HEK293 (cell line): ENCODE measurements around the gene USP3.

Experiments
- CTCF ChIA-PET: fragments of 350-600 bp; formaldehyde crosslinking; extraction: SDS; loops from one replicate; lab custom pipeline; 2021; ENCODE audit warnings: antibody characterized with exemption; lab: Yijun Ruan, JAX
- POLR2A ChIA-PET: fragments of 300-600 bp; formaldehyde crosslinking; extraction: SDS; loops from one replicate; lab custom pipeline; 2020; ENCODE audit warnings: antibody characterized with exemption, inconsistent platforms; lab: Yijun Ruan, JAX
- H3K27ac ChIP-seq: fragments of 200-500 bp; sonication (Bioruptor generic); 2 replicates; pipeline ENCODE4 v1.5.1; 2014; ENCODE audit warnings: low read depth, low read length, control low read depth, inconsistent platforms; ENCODE audit errors: extremely low read depth
- H3K36me3 ChIP-seq, 2 experiments: fragments of 200-500 bp in 1 of 2; sonication (Bioruptor generic) in 1 of 2; 1 replicate in 1 of 2; 2 replicates in 1 of 2; pipeline ENCODE4 v1.5.1; 2014 to 2017; ENCODE audit warnings: inconsistent platforms in 2 of 2, low read length in 2 of 2; ENCODE audit not compliant: control insufficient read depth in 2 of 2, insufficient read depth in 1 of 2
- H3K4me1 ChIP-seq: fragments of 200-500 bp; sonication (Bioruptor generic); 2 replicates; pipeline ENCODE4 v1.5.1; 2014; ENCODE audit warnings: mild to moderate bottlenecking, low read length, inconsistent platforms; ENCODE audit not compliant: control insufficient read depth, insufficient read depth
- H3K4me3 ChIP-seq: 2 replicates; pipeline ENCODE4 v1.5.1; 2011; ENCODE audit warnings: low read depth, mild to moderate bottlenecking, control low read depth, low read length, moderate library complexity
- H3K9me3 ChIP-seq: fragments of 200-500 bp; sonication (Bioruptor generic); 2 replicates; pipeline ENCODE4 v1.5.1; 2014; ENCODE audit warnings: low read depth, low read length, inconsistent platforms; ENCODE audit not compliant: control insufficient read depth, insufficient read depth
- FEZF1 ChIP-seq: fragments of 450-650 bp; formaldehyde crosslinking; IDR thresholded peaks from 2 replicates; pipeline ENCODE4 v1.5.1; 2016; ENCODE audit warnings: missing biosample characterization, missing genetic modification characterization
- GLIS1 ChIP-seq: fragments of 450-650 bp; formaldehyde crosslinking; IDR thresholded peaks from 2 replicates; pipeline ENCODE4 v1.5.1; 2016; ENCODE audit warnings: missing biosample characterization, missing genetic modification characterization
- OVOL3 ChIP-seq: fragments of 450-650 bp; formaldehyde crosslinking; IDR thresholded peaks from 2 replicates; pipeline ENCODE4 v1.5.1; 2016; ENCODE audit warnings: missing biosample characterization, missing genetic modification characterization
- RBAK ChIP-seq: fragments of 450-650 bp; formaldehyde crosslinking; IDR thresholded peaks from 2 replicates; pipeline ENCODE4 v1.5.1; 2016; ENCODE audit warnings: missing biosample characterization, missing genetic modification characterization
- SP7 ChIP-seq: fragments of 450-650 bp; formaldehyde crosslinking; IDR thresholded peaks from 2 replicates; pipeline ENCODE4 v1.5.1; 2016; ENCODE audit warnings: missing biosample characterization, missing genetic modification characterization
- TRIM28 ChIP-seq: IDR thresholded peaks from 2 replicates; pipeline ENCODE4 v1.6.1; 2011; ENCODE audit warnings: low read length, control low read depth, borderline replicate concordance
- YY2 ChIP-seq: fragments of 450-650 bp; formaldehyde crosslinking; IDR thresholded peaks from 2 replicates; pipeline ENCODE4 v1.5.1; 2016; ENCODE audit warnings: missing biosample characterization, missing genetic modification characterization
- ZFP3 ChIP-seq: fragments of 450-650 bp; formaldehyde crosslinking; IDR thresholded peaks from 2 replicates; pipeline ENCODE4 v1.5.1; 2016; ENCODE audit warnings: low read depth, missing biosample characterization, missing genetic modification characterization
- ZNF214 ChIP-seq: fragments of 450-650 bp; formaldehyde crosslinking; IDR thresholded peaks from 2 replicates; pipeline ENCODE4 v1.5.1; 2017; ENCODE audit warnings: missing biosample characterization, mild to moderate bottlenecking, missing genetic modification characterization, borderline replicate concordance
- ZNF311 ChIP-seq: fragments of 450-650 bp; formaldehyde crosslinking; IDR thresholded peaks from 2 replicates; pipeline ENCODE4 v1.5.1; 2017; ENCODE audit warnings: missing biosample characterization, missing genetic modification characterization, borderline replicate concordance
- ZNF335 ChIP-seq: fragments of 450-650 bp; formaldehyde crosslinking; conservative IDR thresholded peaks from 2 replicates; pipeline ENCODE4 v1.5.1; 2016; ENCODE audit warnings: missing biosample characterization, missing genetic modification characterization
- ZNF416 ChIP-seq: fragments of 450-650 bp; formaldehyde crosslinking; IDR thresholded peaks from 2 replicates; pipeline ENCODE4 v1.5.1; 2016; ENCODE audit warnings: missing biosample characterization, missing genetic modification characterization
- ZNF530 ChIP-seq: fragments of 450-650 bp; formaldehyde crosslinking; IDR thresholded peaks from 2 replicates; pipeline ENCODE4 v1.5.1; 2016; ENCODE audit warnings: low read depth, missing biosample characterization, missing genetic modification characterization
- ZNF558 ChIP-seq: fragments of 450-650 bp; formaldehyde crosslinking; IDR thresholded peaks from 2 replicates; pipeline ENCODE4 v1.5.1; 2016; ENCODE audit warnings: missing biosample characterization, missing genetic modification characterization
- ZNF670 ChIP-seq: fragments of 450-650 bp; formaldehyde crosslinking; IDR thresholded peaks from 2 replicates; pipeline ENCODE4 v1.5.1; 2016; ENCODE audit warnings: missing biosample characterization, missing genetic modification characterization, low read depth
- ZNF677 ChIP-seq: fragments of 450-650 bp; IDR thresholded peaks from 2 replicates; pipeline ENCODE4 v1.5.0; 2018; ENCODE audit warnings: missing biosample characterization, mild to moderate bottlenecking, missing genetic modification characterization, moderate library complexity
- ZNF777 ChIP-seq: fragments of 450-650 bp; formaldehyde crosslinking; IDR thresholded peaks from 2 replicates; pipeline ENCODE4 v1.5.1; 2017; ENCODE audit warnings: missing biosample characterization, missing genetic modification characterization, borderline replicate concordance
- ZNF785 ChIP-seq: fragments of 450-650 bp; formaldehyde crosslinking; IDR thresholded peaks from 2 replicates; pipeline ENCODE4 v1.5.1; 2016; ENCODE audit warnings: missing biosample characterization, missing genetic modification characterization
- ZNF837 ChIP-seq: fragments of 450-650 bp; formaldehyde crosslinking; IDR thresholded peaks from 2 replicates; pipeline ENCODE4 v1.5.1; 2016; ENCODE audit warnings: missing biosample characterization, missing genetic modification characterization
- ZSCAN23 ChIP-seq: fragments of 450-650 bp; formaldehyde crosslinking; IDR thresholded peaks from 2 replicates; pipeline ENCODE4 v1.5.1; 2016; ENCODE audit warnings: missing biosample characterization, missing genetic modification characterization
- TF ChIP-seq, protein P1 (sequence below): fragments of 450-650 bp; formaldehyde crosslinking; IDR thresholded peaks from 2 replicates; pipeline ENCODE4 v1.5.1; 2016; ENCODE audit warnings: missing biosample characterization, missing genetic modification characterization, borderline replicate concordance
- TF ChIP-seq, protein P2 (sequence below): fragments of 450-650 bp; formaldehyde crosslinking; IDR thresholded peaks from 2 replicates; pipeline ENCODE4 v1.5.1; 2016; ENCODE audit warnings: missing biosample characterization, missing genetic modification characterization
- TF ChIP-seq, protein P3 (sequence below): fragments of 450-650 bp; formaldehyde crosslinking; IDR thresholded peaks from 2 replicates; pipeline ENCODE4 v1.5.1; 2016; ENCODE audit warnings: missing biosample characterization, missing genetic modification characterization
- TF ChIP-seq, protein P4 (sequence below): fragments of 450-650 bp; formaldehyde crosslinking; IDR thresholded peaks from 2 replicates; pipeline ENCODE4 v1.5.1; 2016; ENCODE audit warnings: missing biosample characterization, missing genetic modification characterization
- TF ChIP-seq, protein P5 (sequence below): fragments of 450-650 bp; formaldehyde crosslinking; IDR thresholded peaks from 2 replicates; pipeline ENCODE4 v1.5.1; 2016; ENCODE audit warnings: missing biosample characterization, missing genetic modification characterization

Gene USP3

DNA sequence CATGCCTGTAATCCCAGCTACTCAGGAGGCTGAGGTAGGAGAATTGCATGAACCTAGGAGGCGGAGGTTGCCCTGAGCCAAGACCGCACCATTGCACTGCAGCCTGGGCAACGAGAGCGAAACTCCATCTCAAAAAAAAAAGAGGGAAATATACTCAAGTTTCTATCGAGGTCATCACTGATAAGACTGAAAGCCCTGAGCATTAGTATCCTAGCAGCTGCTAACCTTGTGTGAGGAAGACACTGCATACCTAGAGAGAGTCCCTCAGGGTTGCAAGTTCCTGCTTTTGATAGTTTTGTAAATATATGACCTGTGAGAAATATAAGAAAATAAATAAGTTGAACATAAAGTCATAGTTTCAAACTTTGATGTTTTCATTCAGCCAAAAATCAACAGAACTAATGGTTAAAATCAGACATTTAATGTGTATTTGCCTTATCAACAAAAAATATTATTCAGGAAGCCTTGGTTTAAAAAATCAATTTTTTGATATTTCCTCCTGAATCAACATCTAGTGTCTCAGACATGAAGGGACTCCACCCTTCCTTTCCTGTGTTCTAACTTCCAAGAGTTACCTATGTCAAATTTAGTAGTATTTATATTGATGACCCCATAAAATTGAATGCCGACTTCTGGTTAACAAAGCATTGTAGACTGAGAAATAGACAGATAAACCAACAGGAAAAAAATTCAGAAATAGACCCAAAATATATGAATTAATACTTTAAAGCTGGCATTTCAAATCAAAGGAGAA is 19.8 kb upstream of the USP3 start:
- Histone ChIP-seq H3K36me3 (no peaks in the 10 kb centered on the region), H3K9me3 (no peaks in the 10 kb centered on the region), H3K4me3 (no peak overlapping the region), H3K4me1 (peaks cover 12% of the 10 kb centered on the region), H3K27ac (no peak overlapping the region)
- ChIA-PET POLR2A (no interaction called here), CTCF (interaction anchor here (0.5 to 1.1 kb wide), 8 partner anchors 16 to 337 kb away, joined by 3 to 8 read pairs (median 4); no protein-coding TSS in a partner anchor)
- TF ChIP-seq, protein P1, sequence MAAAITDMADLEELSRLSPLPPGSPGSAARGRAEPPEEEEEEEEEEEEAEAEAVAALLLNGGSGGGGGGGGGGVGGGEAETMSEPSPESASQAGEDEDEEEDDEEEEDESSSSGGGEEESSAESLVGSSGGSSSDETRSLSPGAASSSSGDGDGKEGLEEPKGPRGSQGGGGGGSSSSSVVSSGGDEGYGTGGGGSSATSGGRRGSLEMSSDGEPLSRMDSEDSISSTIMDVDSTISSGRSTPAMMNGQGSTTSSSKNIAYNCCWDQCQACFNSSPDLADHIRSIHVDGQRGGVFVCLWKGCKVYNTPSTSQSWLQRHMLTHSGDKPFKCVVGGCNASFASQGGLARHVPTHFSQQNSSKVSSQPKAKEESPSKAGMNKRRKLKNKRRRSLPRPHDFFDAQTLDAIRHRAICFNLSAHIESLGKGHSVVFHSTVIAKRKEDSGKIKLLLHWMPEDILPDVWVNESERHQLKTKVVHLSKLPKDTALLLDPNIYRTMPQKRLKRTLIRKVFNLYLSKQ: no peak
- TF ChIP-seq OVOL3 (tag by site-specific recombination) (no peak), ZNF837 (tag by site-specific recombination) (no peak), FEZF1 (tag by site-specific recombination) (no peak), ZNF558 (tag by site-specific recombination) (no peak), ZFP3 (tag by site-specific recombination) (no peak), GLIS1 (no peak), ZNF416 (no peak), ZNF677 (no peak), YY2 (no peak), ZNF670 (tag by site-specific recombination) (no peak)
- TF ChIP-seq, protein P2, sequence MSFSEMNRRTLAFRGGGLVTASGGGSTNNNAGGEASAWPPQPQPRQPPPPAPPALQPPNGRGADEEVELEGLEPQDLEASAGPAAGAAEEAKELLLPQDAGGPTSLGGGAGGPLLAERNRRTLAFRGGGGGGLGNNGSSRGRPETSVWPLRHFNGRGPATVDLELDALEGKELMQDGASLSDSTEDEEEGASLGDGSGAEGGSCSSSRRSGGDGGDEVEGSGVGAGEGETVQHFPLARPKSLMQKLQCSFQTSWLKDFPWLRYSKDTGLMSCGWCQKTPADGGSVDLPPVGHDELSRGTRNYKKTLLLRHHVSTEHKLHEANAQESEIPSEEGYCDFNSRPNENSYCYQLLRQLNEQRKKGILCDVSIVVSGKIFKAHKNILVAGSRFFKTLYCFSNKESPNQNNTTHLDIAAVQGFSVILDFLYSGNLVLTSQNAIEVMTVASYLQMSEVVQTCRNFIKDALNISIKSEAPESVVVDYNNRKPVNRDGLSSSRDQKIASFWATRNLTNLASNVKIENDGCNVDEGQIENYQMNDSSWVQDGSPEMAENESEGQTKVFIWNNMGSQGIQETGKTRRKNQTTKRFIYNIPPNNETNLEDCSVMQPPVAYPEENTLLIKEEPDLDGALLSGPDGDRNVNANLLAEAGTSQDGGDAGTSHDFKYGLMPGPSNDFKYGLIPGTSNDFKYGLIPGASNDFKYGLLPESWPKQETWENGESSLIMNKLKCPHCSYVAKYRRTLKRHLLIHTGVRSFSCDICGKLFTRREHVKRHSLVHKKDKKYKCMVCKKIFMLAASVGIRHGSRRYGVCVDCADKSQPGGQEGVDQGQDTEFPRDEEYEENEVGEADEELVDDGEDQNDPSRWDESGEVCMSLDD: no peak

DNA sequence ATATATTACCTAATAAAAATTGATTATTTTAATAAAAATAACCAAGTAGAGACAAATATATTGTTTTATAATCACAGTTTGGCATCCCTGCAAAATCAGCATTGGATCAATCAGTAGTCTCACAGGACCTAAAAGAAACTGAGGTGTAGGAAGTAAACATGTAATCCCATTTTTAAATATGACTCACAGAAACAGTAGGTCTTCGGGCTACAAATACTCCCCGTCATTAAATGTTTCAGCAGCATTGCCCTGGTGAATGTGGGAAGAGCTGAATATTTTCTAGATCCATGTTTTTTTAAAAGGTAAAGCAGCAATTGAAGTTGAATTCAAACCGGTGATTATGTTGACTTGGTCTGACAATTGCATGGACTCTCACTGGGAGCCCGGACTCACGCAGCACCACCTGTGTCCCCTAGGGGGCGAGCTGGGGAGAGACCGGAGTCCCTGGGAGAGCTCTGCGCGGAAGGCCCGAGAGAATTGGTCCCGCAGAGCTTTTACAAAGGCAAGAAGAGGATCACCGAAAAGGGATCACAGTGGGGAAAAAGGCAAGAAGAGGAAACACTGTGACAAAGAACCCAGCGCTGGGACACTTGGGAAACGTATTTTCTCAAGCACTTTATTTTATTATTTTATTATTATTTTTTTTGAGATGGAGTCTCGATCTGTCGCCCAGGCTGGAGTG is 17.2 kb upstream of the USP3 start:
- CTCF ChIA-PET: interaction anchor here (0.5 to 2.2 kb wide), 25 partner anchors 9 to 648 kb away, joined by 3 to 19 read pairs (median 4); partner anchors contain the start of gene FBXL22
- Histone ChIP-seq H3K27ac (no peak overlapping the region), H3K4me1 (peaks cover 5% of the 10 kb centered on the region), H3K9me3 (no peaks in the 10 kb centered on the region), H3K4me3 (no peak overlapping the region), H3K36me3 (no peaks in the 10 kb centered on the region)
- POLR2A ChIA-PET: interaction anchor here (0.6 to 0.9 kb wide), 2 partner anchors 9 to 243 kb away, joined by 4 read pairs; no protein-coding TSS in a partner anchor
- TF ChIP-seq ZNF530: no peak
- no peak for TF ChIP-seq ZNF677
- TF ChIP-seq ZSCAN23 (tag by site-specific recombination): no peak
- TF ChIP-seq, protein P3, sequence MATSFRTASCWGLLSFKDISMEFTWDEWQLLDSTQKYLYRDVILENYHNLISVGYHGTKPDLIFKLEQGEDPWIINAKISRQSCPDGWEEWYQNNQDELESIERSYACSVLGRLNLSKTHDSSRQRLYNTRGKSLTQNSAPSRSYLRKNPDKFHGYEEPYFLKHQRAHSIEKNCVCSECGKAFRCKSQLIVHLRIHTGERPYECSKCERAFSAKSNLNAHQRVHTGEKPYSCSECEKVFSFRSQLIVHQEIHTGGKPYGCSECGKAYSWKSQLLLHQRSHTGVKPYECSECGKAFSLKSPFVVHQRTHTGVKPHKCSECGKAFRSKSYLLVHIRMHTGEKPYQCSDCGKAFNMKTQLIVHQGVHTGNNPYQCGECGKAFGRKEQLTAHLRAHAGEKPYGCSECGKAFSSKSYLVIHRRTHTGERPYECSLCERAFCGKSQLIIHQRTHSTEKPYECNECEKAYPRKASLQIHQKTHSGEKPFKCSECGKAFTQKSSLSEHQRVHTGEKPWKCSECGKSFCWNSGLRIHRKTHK: no peak
- no peak for TF ChIP-seq TRIM28
- TF ChIP-seq ZNF777 (tag by site-specific recombination): no peak
- TF ChIP-seq ZNF335: peak; percentile 36
- no peak for TF ChIP-seq RBAK (tag by site-specific recombination)
- TF ChIP-seq SP7: peak; percentile 72
- TF ChIP-seq, protein P4, sequence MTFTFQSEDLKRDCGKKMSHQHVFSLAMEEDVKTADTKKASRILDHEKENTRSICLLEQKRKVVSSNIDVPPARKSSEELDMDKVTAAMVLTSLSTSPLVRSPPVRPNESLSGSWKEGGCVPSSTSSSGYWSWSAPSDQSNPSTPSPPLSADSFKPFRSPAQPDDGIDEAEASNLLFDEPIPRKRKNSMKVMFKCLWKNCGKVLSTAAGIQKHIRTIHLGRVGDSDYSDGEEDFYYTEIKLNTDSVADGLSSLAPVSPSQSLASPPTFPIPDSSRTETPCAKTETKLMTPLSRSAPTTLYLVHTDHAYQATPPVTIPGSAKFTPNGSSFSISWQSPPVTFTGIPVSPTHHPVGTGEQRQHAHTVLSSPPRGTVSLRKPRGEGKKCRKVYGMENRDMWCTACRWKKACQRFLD (tag by site-specific recombination): no peak
- TF ChIP-seq GLIS1: peak; percentile 78
- TF ChIP-seq ZNF214 (tag by site-specific recombination): no peak
- TF ChIP-seq ZNF785: no peak
- TF ChIP-seq, protein P5, sequence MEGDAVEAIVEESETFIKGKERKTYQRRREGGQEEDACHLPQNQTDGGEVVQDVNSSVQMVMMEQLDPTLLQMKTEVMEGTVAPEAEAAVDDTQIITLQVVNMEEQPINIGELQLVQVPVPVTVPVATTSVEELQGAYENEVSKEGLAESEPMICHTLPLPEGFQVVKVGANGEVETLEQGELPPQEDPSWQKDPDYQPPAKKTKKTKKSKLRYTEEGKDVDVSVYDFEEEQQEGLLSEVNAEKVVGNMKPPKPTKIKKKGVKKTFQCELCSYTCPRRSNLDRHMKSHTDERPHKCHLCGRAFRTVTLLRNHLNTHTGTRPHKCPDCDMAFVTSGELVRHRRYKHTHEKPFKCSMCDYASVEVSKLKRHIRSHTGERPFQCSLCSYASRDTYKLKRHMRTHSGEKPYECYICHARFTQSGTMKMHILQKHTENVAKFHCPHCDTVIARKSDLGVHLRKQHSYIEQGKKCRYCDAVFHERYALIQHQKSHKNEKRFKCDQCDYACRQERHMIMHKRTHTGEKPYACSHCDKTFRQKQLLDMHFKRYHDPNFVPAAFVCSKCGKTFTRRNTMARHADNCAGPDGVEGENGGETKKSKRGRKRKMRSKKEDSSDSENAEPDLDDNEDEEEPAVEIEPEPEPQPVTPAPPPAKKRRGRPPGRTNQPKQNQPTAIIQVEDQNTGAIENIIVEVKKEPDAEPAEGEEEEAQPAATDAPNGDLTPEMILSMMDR (tag by site-specific recombination): peak; percentile 65
- no peak for TF ChIP-seq ZNF311
